ENCODE data around the gene ARHGAP10.

The ARHGAP10 gene

GRCh38 chr4:147731580-147732517 lies at the start of gene ARHGAP10:
Gene ARHGAP10, plus strand, starts transcription at chr4:147732088. Its CDS starts 214 bp downstream, at chr4:147732302.
- DNase-seq, result peak; percentile 64

- no peak for DNase-seq
Observed at GRCh38 chr4:147682755-147683154, 49.1 kb upstream of the ARHGAP10 start.

- DNase-seq, result peak; percentile 74
Observed at GRCh38 chr4:147683188-147683591, 48.7 kb upstream of the ARHGAP10 start.

- peak; percentile 84 for DNase-seq
Observed at GRCh38 chr4:147683717-147684700, 47.9 kb upstream of the ARHGAP10 start, which contains the start of gene PRMT9. Gene PRMT9, minus strand, starts transcription at chr4:147684163. Its CDS starts 176 bp downstream, at chr4:147683987.

- DNase-seq, result no peak
Observed at GRCh38 chr4:147689067-147689466, 42.8 kb upstream of the ARHGAP10 start.

GRCh38 chr4:147691820-147692219 lies 40.1 kb upstream of the ARHGAP10 start:
- DNase-seq, result no peak

- DNase-seq, result no peak
Observed at GRCh38 chr4:147693218-147693617, 38.7 kb upstream of the ARHGAP10 start.

- no peak for DNase-seq
Observed at GRCh38 chr4:147696866-147697265, 35.0 kb upstream of the ARHGAP10 start.

- DNase-seq, result no peak
Observed at GRCh38 chr4:147704846-147705245, 27.0 kb upstream of the ARHGAP10 start.

GRCh38 chr4:147707892-147708672 lies 23.8 kb upstream of the ARHGAP10 start:
- DNase-seq, result peak; percentile 67

GRCh38 chr4:147709999-147710398 lies 21.9 kb upstream of the ARHGAP10 start:
- DNase-seq, result no peak

GRCh38 chr4:147714575-147715401 lies 17.1 kb upstream of the ARHGAP10 start:
- DNase-seq, result no peak

- no peak for DNase-seq
Observed at GRCh38 chr4:147717878-147718277, 14.0 kb upstream of the ARHGAP10 start.

- peak; percentile 70 for DNase-seq
Observed at GRCh38 chr4:147723326-147723725, 8.6 kb upstream of the ARHGAP10 start.

- DNase-seq, result peak; percentile 32
Observed at GRCh38 chr4:147724468-147725201, 7.3 kb upstream of the ARHGAP10 start.

GRCh38 chr4:147725673-147726072 lies 6.2 kb upstream of the ARHGAP10 start:
- no peak for DNase-seq

GRCh38 chr4:147727476-147728028 lies 4.3 kb upstream of the ARHGAP10 start:
- DNase-seq, result no peak

GRCh38 chr4:147730333-147730732 lies 1.6 kb upstream of the ARHGAP10 start:
- DNase-seq, result peak; percentile 45

- peak; percentile 22 for DNase-seq
Observed at GRCh38 chr4:147732518-147733235, 789 bp downstream of the ARHGAP10 start.

Measured in inflammatory macrophage treated with lipopolysaccharide for 4 hours (primary cell).